HG03175 (cell line): ENCODE data around the gene IFNA6.

Experiments
- ATAC-seq: cut with Tn5 transposase; IDR thresholded peaks from one replicate; pipeline ENCODE4 v1.9.1; 2021; ENCODE audit warnings: mild to moderate bottlenecking, moderate library complexity; ENCODE audit not compliant: unreplicated experiment

IFNA6 gene

GRCh38 chr9:21331676-21332402, 18.8 kb downstream of the IFNA6 start:
- no peak for ATAC-seq

GRCh38 chr9:21326526-21327139, 24.1 kb downstream of the IFNA6 start:
- ATAC-seq, result peak; percentile 88

- ATAC-seq, result no peak
Measured at GRCh38 chr9:21324047-21324446, 26.6 kb downstream of the IFNA6 start.

- ATAC-seq, result no peak
Measured at GRCh38 chr9:21322911-21323461, 27.7 kb downstream of the IFNA6 start.

- no peak for ATAC-seq
Measured at GRCh38 chr9:21320465-21320864, 30.2 kb downstream of the IFNA6 start.

- ATAC-seq, result peak; percentile 80
Measured at GRCh38 chr9:21317956-21318923, 32.4 kb downstream of the IFNA6 start.

GRCh38 chr9:21316860-21317259, 33.8 kb downstream of the IFNA6 start:
- no peak for ATAC-seq

GRCh38 chr9:21316032-21316842, 34.5 kb downstream of the IFNA6 start:
- ATAC-seq, result no peak

- ATAC-seq, result no peak
Measured at GRCh38 chr9:21314152-21314551, 36.5 kb downstream of the IFNA6 start.

- ATAC-seq, result no peak
Measured at GRCh38 chr9:21311889-21312288, 38.8 kb downstream of the IFNA6 start.

GRCh38 chr9:21305213-21305612, 45.5 kb downstream of the IFNA6 start, which contains the start of gene IFNA5:
IFNA5 (minus strand) TSS chr9:21305313; CDS start chr9:21305256, 57 bp downstream.
- ATAC-seq, result no peak
